ENCODE results near the gene NPNT.

- TF ChIP-seq CTCF (IDR thresholded peaks at IDR 0.05) (no peak), EP300 (IDR thresholded peaks at IDR 0.05) (no peak)
Observed at GRCh38 chr4:105870963-105871362, 24.3 kb upstream of the NPNT start.

All from suprapubic skin (tissue), 3 donors.